GM23338 (cell line): ENCODE results near the gene BTBD9. TPM values are rescaled to one million over a fixed set of nuclear protein-coding genes. Genes with fewer than 3 reads are reported as not detected.

Experiments used
- ATAC-seq: fragments of 200-7000 bp; cut with Tn5 transposase; 3 replicates; pipeline ENCODE4 v1.9.1; 2020
- DNase-seq: peaks from one replicate; pipeline ENCODE4 v3.0.0-alpha.2; 2015; ENCODE audit warnings: low spot score
- H2AFZ ChIP-seq: fragments of 200-600 bp; sonication (generic); 2 replicates; pipeline ENCODE4 v1.8.0; 2016; ENCODE audit warnings: antibody characterized with exemption, mild to moderate bottlenecking, moderate library complexity
- H3F3A ChIP-seq: fragments of 200-600 bp; sonication (generic); replicated peaks from 2 replicates; pipeline ENCODE4 v1.8.0; 2017; ENCODE audit warnings: antibody characterized with exemption, mixed run types, low read depth
- H3K27ac ChIP-seq: fragments of 200-600 bp; sonication (generic); 2 replicates; pipeline ENCODE4 v1.6.1; 2016; ENCODE audit warnings: low read depth
- H3K27me3 ChIP-seq: fragments of 200-600 bp; sonication (generic); 2 replicates; pipeline ENCODE4 v1.8.0; 2016; ENCODE audit warnings: mild to moderate bottlenecking, mixed run types, moderate library complexity; ENCODE audit not compliant: insufficient read depth
- H3K36me3 ChIP-seq: fragments of 200-600 bp; sonication (generic); 2 replicates; pipeline ENCODE4 v1.8.0; 2016; ENCODE audit warnings: mild to moderate bottlenecking; ENCODE audit not compliant: insufficient read depth
- H3K4me1 ChIP-seq: fragments of 200-600 bp; sonication (generic); 2 replicates; pipeline ENCODE4 v1.8.0; 2016; ENCODE audit warnings: mild to moderate bottlenecking, moderate library complexity; ENCODE audit not compliant: insufficient read depth
- H3K4me2 ChIP-seq: fragments of 200-600 bp; sonication (generic); 2 replicates; pipeline ENCODE4 v1.7.1; 2017; ENCODE audit warnings: mixed run types
- H3K4me3 ChIP-seq: fragments of 200-600 bp; sonication (generic); 2 replicates; pipeline ENCODE4 v1.6.1; 2016; ENCODE audit warnings: mixed run types
- H3K79me2 ChIP-seq: fragments of 200-600 bp; sonication (generic); replicated peaks from 2 replicates; pipeline ENCODE4 v1.8.0; 2017; ENCODE audit warnings: mild to moderate bottlenecking; ENCODE audit not compliant: insufficient read depth
- H3K9me2 ChIP-seq: fragments of 200-600 bp; sonication (generic); 2 replicates; pipeline ENCODE4 v1.8.0; 2017; ENCODE audit not compliant: insufficient read depth
- H4K20me1 ChIP-seq: fragments of 200-600 bp; sonication (generic); replicated peaks from 2 replicates; pipeline ENCODE4 v1.8.0; 2017; ENCODE audit warnings: mild to moderate bottlenecking; ENCODE audit not compliant: insufficient read depth
- H3K27ac Mint-ChIP-seq: 2 replicates; pipeline ENCODE4 v1.8.0; 2020; ENCODE audit warnings: inconsistent platforms, mild to moderate bottlenecking, moderate library complexity, mixed read lengths
- H3K27me3 Mint-ChIP-seq: 3 replicates; pipeline ENCODE4 v1.8.0; 2022; ENCODE audit warnings: low read depth, mild to moderate bottlenecking, moderate library complexity, mixed read lengths, inconsistent platforms; ENCODE audit not compliant: insufficient read depth, poor library complexity
- H3K36me3 Mint-ChIP-seq: 3 replicates; pipeline ENCODE4 v1.8.0; 2021; ENCODE audit warnings: low read depth, mild to moderate bottlenecking, inconsistent platforms, moderate library complexity, mixed read lengths
- H3K4me1 Mint-ChIP-seq: 3 replicates; pipeline ENCODE4 v1.8.0; 2020; ENCODE audit warnings: mild to moderate bottlenecking, inconsistent platforms, mixed read lengths
- H3K4me3 Mint-ChIP-seq: 3 replicates; pipeline ENCODE4 v1.8.0; 2021; ENCODE audit warnings: moderate library complexity, mild to moderate bottlenecking, inconsistent platforms, mixed read lengths
- H3K9me3 Mint-ChIP-seq: 3 replicates; pipeline ENCODE4 v1.8.0; 2020; ENCODE audit warnings: moderate library complexity, mild to moderate bottlenecking, inconsistent platforms, mixed read lengths
- CREB1 ChIP-seq: fragments of 250-450 bp; sonication (Bioruptor Pico); IDR thresholded peaks from 2 replicates; pipeline ENCODE4 v1.5.0; 2020; ENCODE audit warnings: low read depth, mild to moderate bottlenecking, moderate library complexity
- EZH2 ChIP-seq: fragments of 200-600 bp; sonication (generic); IDR thresholded peaks from one replicate; pipeline ENCODE4 v1.8.0; 2017; ENCODE audit warnings: antibody characterized with exemption, mild to moderate bottlenecking, low read depth; ENCODE audit not compliant: unreplicated experiment
- EZH2phosphoT487 ChIP-seq: fragments of 200-600 bp; sonication (generic); IDR thresholded peaks from one replicate; pipeline ENCODE4 v1.8.1; 2018; ENCODE audit warnings: antibody characterized with exemption; ENCODE audit not compliant: unreplicated experiment
- JUNB ChIP-seq: IDR thresholded peaks from one replicate; pipeline ENCODE4 v1.6.1; 2016; ENCODE audit warnings: antibody characterized with exemption; ENCODE audit not compliant: unreplicated experiment
- NANOG ChIP-seq: IDR thresholded peaks from 2 replicates; pipeline ENCODE4 v1.6.1; 2016; ENCODE audit warnings: antibody characterized with exemption, borderline replicate concordance
- POLR2AphosphoS5 ChIP-seq: IDR thresholded peaks from 2 replicates; pipeline ENCODE4 v1.6.1; 2016; ENCODE audit warnings: antibody characterized with exemption, low read depth
- STAT1 ChIP-seq: IDR thresholded peaks from one replicate; pipeline ENCODE4 v1.6.1; 2016; ENCODE audit warnings: antibody characterized with exemption; ENCODE audit not compliant: unreplicated experiment
- ZNF331 ChIP-seq: fragments of 250-450 bp; sonication (Bioruptor Pico); IDR thresholded peaks from 2 replicates; pipeline ENCODE4 v1.5.0; 2020; ENCODE audit warnings: low read depth, mild to moderate bottlenecking, moderate library complexity
- polyA plus RNA-seq: library from polyadenylated mRNA; unstranded; fragments of >200 nt; fragmentation: Nextera tagmentation; extraction: Ambion mirVana; gene quantifications from 2 replicates; pipeline ENCODE4 v1.2.1, GENCODE V29; 2016
- total RNA-seq: library from RNA; depleted of rRNA; stranded (reverse); fragments of >200 nt; shearing (Covaris generic); gene quantifications from 2 replicates; pipeline ENCODE4 v1.2.3, GENCODE V29; 2014
- TF ChIP-seq, protein P1 (sequence below), 2 experiments: fragments of 200-600 bp in 1 of 2; sonication (generic) in 1 of 2; conservative IDR thresholded peaks; 2 replicates each; pipeline versions ENCODE4 v1.5.1 to v1.6.1; 2016 to 2017; ENCODE audit warnings: antibody characterized with exemption in 2 of 2, low read depth in 2 of 2, mild to moderate bottlenecking in 2 of 2, moderate library complexity in 1 of 2
- TF ChIP-seq, protein P2 (sequence below): IDR thresholded peaks from 2 replicates; pipeline ENCODE4 v1.6.1; 2016; ENCODE audit warnings: antibody characterized with exemption
- TF ChIP-seq, protein P3 (sequence below): fragments of 250-450 bp; sonication (Bioruptor Pico); IDR thresholded peaks from 2 replicates; pipeline ENCODE4 v1.5.0; 2020; ENCODE audit warnings: mild to moderate bottlenecking, moderate library complexity

The BTBD9 gene
- total and polyA plus RNA-seq, 2 experiments from 2014 or later, result 4.2 to 5.3 TPM

DNA sequence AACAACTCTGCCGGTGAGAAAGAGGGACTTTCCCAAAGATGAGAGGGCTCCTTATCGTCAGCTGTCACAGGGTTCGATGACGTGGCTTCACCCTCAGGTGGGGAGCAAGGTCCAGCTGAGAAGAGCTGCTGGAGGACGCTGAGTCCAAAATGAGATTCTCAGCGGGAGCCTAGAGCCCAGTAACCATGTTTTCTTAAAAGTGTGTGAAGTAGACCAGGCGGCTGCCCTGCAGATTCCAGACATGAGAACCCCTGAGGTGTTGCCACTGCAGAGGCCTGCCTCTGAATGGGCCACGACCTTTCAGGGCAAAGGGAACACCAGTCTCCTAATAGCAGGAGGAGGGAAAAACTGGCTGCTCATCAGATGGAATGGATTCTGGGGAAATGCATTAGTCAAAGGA is 375.1 kb downstream of the BTBD9 start:
- Mint-ChIP-seq H3K4me3 (no peak overlapping the region), H3K4me1 (peaks cover 48% of the 10 kb centered on the region), H3K9me3 (no peaks in the 10 kb centered on the region), H3K27me3 (peaks cover 9% of the 10 kb centered on the region), H3K36me3 (no peaks in the 10 kb centered on the region), H3K27ac (no peak overlapping the region)
- Histone ChIP-seq H3K4me3 (no peak overlapping the region), H3K27ac (no peak overlapping the region), H3K4me1 (peaks cover 31% of the 10 kb centered on the region), H3K4me2 (no peak overlapping the region), H3K36me3 (no peaks in the 10 kb centered on the region), H3K27me3 (no peaks in the 10 kb centered on the region), H3F3A (no peaks in the 10 kb centered on the region), H3K79me2 (no peaks in the 10 kb centered on the region), H4K20me1 (no peaks in the 10 kb centered on the region), H2AFZ (no peak overlapping the region), H3K9me2 (no peaks in the 10 kb centered on the region)
- TF ChIP-seq CREB1 (no peak), STAT1 (no peak)
- TF ChIP-seq, protein P1, sequence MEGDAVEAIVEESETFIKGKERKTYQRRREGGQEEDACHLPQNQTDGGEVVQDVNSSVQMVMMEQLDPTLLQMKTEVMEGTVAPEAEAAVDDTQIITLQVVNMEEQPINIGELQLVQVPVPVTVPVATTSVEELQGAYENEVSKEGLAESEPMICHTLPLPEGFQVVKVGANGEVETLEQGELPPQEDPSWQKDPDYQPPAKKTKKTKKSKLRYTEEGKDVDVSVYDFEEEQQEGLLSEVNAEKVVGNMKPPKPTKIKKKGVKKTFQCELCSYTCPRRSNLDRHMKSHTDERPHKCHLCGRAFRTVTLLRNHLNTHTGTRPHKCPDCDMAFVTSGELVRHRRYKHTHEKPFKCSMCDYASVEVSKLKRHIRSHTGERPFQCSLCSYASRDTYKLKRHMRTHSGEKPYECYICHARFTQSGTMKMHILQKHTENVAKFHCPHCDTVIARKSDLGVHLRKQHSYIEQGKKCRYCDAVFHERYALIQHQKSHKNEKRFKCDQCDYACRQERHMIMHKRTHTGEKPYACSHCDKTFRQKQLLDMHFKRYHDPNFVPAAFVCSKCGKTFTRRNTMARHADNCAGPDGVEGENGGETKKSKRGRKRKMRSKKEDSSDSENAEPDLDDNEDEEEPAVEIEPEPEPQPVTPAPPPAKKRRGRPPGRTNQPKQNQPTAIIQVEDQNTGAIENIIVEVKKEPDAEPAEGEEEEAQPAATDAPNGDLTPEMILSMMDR (conservative IDR thresholded peaks at IDR 0.05; ENCODE audit: low read depth in 2 of 2), result no peak
- TF ChIP-seq, protein P2, sequence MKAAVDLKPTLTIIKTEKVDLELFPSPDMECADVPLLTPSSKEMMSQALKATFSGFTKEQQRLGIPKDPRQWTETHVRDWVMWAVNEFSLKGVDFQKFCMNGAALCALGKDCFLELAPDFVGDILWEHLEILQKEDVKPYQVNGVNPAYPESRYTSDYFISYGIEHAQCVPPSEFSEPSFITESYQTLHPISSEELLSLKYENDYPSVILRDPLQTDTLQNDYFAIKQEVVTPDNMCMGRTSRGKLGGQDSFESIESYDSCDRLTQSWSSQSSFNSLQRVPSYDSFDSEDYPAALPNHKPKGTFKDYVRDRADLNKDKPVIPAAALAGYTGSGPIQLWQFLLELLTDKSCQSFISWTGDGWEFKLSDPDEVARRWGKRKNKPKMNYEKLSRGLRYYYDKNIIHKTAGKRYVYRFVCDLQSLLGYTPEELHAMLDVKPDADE, result no peak
- ATAC-seq (peak; percentile 80), DNase-seq (peak; percentile 28)

DNA sequence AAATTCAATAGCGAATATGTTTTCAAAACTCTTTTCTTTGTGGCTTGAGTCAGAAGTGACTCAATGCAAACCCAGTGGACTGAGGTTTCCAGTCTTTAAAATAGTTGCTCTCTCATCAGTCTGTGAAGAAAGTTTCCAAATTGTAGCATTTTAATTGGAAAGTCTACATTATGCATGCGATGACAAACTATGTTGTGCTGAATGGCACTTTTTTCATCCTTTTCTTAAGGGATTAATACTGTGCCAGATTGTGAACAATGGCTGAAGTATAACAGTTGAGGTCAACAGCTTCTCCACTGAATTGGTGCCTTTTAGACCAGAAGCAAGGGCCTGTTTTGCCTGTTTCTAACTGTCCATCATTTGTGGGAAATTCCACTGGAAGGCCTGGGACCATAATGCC is 377.1 kb downstream of the BTBD9 start:
- no peak overlapping the region for H3K4me3 ChIP-seq
- H3K4me1 ChIP-seq, result peaks cover 18% of the 10 kb centered on the region
- H3K36me3 ChIP-seq, result no peaks in the 10 kb centered on the region
- H3F3A ChIP-seq, result no peaks in the 10 kb centered on the region
- Mint-ChIP-seq H3K4me1 (peaks cover 31% of the 10 kb centered on the region), H3K4me3 (no peak overlapping the region), H3K36me3 (no peaks in the 10 kb centered on the region), H3K27ac (peak overlapping the region; percentile 76), H3K9me3 (no peaks in the 10 kb centered on the region), H3K27me3 (peaks cover 6% of the 10 kb centered on the region)
- no peaks in the 10 kb centered on the region for H4K20me1 ChIP-seq
- H3K4me2 ChIP-seq, result peak overlapping the region; percentile 31
- ATAC-seq (no peak), DNase-seq (no peak)
- no peaks in the 10 kb centered on the region for H3K27me3 ChIP-seq
- no peak overlapping the region for H2AFZ ChIP-seq
- H3K79me2 ChIP-seq, result no peaks in the 10 kb centered on the region
- no peaks in the 10 kb centered on the region for H3K9me2 ChIP-seq
- peak overlapping the region; percentile 73 for H3K27ac ChIP-seq
- TF ChIP-seq POLR2AphosphoS5, result no peak
- TF ChIP-seq, protein P3, sequence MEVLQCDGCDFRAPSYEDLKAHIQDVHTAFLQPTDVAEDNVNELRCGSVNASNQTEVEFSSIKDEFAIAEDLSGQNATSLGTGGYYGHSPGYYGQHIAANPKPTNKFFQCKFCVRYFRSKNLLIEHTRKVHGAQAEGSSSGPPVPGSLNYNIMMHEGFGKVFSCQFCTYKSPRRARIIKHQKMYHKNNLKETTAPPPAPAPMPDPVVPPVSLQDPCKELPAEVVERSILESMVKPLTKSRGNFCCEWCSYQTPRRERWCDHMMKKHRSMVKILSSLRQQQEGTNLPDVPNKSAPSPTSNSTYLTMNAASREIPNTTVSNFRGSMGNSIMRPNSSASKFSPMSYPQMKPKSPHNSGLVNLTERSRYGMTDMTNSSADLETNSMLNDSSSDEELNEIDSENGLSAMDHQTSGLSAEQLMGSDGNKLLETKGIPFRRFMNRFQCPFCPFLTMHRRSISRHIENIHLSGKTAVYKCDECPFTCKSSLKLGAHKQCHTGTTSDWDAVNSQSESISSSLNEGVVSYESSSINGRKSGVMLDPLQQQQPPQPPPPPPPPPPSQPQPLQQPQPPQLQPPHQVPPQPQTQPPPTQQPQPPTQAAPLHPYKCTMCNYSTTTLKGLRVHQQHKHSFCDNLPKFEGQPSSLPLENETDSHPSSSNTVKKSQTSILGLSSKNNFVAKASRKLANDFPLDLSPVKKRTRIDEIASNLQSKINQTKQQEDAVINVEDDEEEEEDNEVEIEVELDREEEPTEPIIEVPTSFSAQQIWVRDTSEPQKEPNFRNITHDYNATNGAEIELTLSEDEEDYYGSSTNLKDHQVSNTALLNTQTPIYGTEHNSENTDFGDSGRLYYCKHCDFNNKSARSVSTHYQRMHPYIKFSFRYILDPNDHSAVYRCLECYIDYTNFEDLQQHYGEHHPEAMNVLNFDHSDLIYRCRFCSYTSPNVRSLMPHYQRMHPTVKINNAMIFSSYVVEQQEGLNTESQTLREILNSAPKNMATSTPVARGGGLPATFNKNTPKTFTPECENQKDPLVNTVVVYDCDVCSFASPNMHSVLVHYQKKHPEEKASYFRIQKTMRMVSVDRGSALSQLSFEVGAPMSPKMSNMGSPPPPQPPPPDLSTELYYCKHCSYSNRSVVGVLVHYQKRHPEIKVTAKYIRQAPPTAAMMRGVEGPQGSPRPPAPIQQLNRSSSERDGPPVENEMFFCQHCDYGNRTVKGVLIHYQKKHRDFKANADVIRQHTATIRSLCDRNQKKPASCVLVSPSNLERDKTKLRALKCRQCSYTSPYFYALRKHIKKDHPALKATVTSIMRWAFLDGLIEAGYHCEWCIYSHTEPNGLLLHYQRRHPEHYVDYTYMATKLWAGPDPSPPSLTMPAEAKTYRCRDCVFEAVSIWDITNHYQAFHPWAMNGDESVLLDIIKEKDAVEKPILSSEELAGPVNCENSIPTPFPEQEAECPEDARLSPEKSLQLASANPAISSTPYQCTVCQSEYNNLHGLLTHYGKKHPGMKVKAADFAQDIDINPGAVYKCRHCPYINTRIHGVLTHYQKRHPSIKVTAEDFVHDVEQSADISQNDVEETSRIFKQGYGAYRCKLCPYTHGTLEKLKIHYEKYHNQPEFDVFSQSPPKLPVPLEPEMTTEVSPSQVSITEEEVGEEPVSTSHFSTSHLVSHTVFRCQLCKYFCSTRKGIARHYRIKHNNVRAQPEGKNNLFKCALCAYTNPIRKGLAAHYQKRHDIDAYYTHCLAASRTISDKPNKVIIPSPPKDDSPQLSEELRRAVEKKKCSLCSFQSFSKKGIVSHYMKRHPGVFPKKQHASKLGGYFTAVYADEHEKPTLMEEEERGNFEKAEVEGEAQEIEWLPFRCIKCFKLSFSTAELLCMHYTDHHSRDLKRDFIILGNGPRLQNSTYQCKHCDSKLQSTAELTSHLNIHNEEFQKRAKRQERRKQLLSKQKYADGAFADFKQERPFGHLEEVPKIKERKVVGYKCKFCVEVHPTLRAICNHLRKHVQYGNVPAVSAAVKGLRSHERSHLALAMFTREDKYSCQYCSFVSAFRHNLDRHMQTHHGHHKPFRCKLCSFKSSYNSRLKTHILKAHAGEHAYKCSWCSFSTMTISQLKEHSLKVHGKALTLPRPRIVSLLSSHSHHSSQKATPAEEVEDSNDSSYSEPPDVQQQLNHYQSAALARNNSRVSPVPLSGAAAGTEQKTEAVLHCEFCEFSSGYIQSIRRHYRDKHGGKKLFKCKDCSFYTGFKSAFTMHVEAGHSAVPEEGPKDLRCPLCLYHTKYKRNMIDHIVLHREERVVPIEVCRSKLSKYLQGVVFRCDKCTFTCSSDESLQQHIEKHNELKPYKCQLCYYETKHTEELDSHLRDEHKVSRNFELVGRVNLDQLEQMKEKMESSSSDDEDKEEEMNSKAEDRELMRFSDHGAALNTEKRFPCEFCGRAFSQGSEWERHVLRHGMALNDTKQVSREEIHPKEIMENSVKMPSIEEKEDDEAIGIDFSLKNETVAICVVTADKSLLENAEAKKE (CRISPR knock-in tag), result no peak
- no peak for TF ChIP-seq EZH2phosphoT487
- TF ChIP-seq ZNF331 (CRISPR knock-in tag), result no peak
- TF ChIP-seq NANOG, result no peak
- no peak for TF ChIP-seq STAT1
- TF ChIP-seq JUNB, result no peak
- TF ChIP-seq, protein P1 (conservative IDR thresholded peaks at IDR 0.05; ENCODE audit: low read depth in 2 of 2), result no peak
- TF ChIP-seq EZH2, result no peak
